D341Med (cell line): Measurements from ENCODE around the gene AJAP1.
"Not testable (repeated sequence)": the region's sequence is repeated elsewhere in the genome, so short reads cannot be mapped to it uniquely, and the experiment has no call there.

ENCODE experiments used
- DNase-seq: peaks from one replicate; pipeline ENCODE4 v3.0.0; 2012; ENCODE audit warnings: low spot score

AJAP1 gene

DNA sequence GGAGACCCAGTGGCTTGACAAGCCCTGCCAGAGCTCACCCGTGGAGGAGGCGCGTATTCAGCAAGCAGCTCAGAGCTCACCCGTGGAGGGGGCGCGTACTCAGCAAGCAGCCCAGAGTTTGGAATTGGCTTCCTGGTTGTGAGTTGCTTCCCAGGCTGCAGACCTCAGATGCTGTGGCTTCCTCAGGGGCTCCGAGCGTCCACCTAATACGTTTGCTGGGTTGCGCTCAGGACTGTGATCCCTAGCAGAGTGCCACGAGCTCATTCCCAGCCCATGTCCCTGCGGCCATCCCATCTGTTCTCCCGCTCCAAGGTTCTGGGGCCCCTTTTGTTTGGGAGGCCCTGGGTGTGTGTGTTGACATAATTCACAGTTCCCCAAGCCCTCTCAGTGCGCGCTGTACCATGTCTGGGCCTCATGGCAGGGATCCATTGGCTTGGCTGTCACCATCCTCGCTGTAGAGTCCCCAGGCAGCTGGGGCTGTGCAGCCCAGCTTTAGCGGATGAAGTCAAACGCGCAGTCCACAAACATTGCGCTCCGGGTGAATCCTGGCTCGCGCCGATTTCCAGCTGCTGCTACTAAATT is 3.6 kb downstream of the AJAP1 start:
- DNase-seq, result no peak

DNA sequence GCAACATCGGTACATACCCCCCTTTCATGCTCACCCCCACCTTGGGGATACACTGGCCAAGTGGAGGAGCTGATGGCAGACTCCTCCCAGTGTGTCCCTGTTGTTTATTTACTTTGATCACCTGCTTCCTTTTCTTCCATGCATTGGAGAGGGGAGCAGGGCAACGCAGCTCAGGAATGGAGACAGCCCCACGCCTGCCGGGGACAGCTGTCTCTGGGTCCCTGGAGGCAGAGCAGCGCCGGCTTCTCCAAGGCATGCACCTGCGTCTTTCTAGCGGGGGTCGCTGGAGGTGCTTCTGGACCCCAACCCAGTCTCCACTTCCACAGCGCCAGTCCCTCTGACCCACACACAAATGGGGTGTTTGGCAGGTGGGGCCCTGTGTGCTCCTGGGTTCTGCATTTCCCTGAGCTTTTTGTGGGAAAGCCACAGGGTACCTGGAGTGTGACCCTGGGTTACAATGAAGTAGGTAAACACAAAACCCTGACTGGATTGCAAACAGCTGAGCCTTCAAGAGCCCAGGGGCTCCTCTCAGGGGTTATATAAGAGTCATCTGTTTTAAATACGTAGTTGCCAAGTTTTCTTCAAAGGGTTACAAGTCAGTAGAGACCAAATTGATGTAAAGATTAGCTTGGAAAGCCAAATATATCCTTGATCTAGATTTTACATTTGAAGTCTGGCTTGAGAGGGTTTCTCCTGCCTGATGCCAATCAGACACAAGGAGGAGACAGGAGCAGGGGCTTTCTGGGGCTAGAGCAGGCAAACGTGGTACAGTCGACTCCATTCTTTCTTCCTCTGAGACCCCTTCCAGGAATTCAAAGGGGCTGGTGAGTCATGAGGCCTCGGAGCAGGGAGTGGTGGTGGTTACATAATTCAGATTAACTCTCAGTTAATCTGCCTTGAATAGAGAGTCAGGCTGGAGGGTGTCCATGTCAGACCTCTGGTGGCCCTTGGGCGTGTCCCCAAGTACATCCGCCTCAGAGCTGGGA is 4.5 kb downstream of the AJAP1 start:
- DNase-seq, result no peak

GRCh38 chr1:4660917-4661594 is 6.6 kb downstream of the AJAP1 start:
- DNase-seq, result no peak

DNA sequence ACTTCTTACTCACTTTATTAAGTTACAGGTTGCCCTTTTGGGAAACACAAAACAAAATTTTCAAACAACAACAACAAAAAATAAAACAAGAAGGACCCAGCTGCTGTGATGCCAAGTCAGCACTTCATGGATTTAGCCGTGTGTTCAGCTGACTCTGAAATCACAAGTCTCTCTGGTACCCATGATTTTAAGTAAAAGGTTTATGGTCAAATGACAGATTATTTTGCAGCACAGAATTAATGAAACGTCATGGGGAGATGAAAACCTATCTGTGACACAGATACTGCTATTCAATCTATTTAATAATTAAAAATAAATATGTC is 7.1 kb downstream of the AJAP1 start:
- DNase-seq, result no peak

DNA sequence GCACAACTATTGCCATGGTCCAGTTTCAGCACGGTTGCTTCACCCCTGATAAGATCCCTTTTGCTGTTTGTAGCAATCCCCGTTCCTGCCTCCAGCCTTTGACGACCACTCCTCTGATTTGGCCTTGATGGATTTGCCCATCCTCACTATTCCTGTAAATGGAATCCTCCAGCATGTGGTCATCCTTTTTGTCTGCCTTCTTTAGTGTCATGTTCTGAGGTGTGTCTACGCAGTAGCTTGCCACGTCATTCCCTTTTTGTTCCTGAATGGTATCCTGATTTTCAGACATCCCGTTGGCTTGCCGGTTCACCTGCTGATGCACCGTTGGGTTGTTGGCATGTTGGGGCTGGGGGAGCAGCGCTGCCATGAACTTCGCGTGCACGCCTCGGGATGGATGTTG is 7.8 kb downstream of the AJAP1 start:
- DNase-seq, result no peak

- DNase-seq, result no peak
Observed at GRCh38 chr1:4662723-4663122, 8.3 kb downstream of the AJAP1 start.

DNA sequence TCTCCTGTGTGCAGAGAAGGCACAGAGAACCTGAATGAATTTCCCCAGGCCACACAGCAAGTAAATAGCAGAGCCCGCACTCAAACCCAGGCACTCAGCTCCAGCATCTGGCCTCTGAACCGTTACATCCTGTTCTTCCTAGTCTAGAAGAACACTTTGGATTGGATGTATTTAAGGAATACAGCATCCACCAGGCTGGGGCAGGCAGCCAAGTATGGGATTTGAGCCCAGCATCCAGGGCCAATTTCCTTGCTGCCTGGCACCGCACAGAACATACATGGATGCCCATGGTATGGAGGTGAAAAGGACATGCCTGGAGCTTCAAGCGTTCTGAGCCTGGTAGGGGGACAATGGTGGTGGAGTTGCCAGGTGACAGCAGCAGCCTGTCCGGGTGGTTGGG is 9.7 kb downstream of the AJAP1 start:
- no peak for DNase-seq

GRCh38 chr1:4664606-4665005 is 10.2 kb downstream of the AJAP1 start:
- DNase-seq, result no peak

DNA sequence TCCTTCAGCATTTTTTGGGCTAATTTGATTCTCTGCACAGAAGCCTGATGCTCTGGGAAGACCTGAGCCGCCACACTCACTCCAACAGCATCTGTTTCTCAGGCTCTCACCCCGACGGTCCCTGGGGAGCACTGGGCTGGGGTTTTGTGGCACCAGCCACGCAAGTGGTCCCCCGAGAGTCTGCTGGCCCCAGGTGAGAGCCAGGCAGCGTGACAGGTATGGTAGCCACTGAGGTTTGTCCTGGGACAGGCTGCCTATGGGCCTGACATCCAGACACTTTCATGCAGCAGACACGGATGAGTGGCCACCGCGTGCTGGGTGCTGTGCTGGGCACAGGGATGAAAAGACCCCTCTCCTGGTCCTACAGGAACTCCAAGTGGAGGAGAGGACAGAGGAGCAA is 11.0 kb downstream of the AJAP1 start:
- DNase-seq, result no peak

DNA sequence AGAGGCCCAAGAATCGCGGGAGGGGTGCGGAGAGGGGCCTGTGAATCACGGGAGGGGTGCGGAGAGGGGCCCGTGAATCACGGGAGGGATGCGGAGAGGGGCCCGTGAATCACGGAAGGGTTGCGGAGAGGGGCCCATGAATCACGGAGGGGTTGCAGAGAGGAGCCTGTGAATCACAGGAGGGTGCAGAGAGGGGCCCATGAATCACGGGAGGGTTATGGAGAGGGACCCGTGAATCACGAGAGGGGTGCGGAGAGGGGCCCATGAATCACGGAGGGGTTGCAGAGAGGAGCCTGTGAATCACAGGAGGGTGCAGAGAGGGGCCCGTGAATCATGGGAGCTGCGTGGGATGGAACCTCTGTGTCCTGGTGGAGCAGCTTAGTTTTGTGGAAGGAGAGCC is 12.3 kb downstream of the AJAP1 start:
- not testable (repeated sequence) for DNase-seq

DNA sequence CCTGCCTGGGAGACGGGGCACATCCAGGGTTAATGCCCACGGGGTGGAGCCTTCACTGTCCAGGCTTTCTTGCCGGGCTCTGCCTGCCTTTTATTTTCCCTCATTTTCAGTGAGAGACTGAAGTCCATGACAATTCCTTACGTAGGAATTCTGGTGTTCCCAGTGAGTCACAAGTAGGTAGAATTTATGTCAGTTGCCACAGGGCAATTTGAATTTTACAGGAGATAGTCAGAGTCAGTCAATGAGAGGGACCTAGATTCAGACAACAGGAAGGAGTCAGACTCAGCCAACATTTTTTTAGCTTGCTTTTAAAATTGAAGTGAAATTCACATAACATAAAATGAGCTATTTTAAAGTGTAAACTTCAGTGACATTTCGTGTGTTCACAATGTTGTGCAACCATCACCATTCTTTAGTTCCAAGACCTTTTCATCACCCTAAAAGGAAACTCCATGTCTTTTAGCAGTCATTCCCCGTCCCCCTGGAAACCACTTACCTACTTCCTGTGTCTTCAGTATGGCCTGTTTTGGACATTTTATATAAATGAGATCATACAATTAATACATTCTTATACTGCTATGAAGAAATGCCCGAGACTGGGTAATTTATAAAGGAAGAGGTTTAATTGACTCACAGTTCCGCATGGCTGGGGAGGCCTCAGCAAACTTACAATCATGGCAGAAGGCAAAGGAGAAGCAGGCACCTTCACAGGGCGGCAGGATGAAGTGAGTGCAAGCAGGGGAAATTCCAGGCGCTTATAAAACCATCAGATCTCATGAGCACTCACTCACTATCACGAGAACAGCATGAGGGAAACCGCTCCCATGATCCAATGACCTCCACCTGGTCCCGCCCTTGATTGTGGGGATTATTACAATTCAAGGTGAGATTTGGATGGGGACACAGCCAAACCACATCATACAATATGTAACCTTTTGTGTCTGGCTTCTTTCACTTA is 14.6 kb downstream of the AJAP1 start:
- DNase-seq, result no peak

DNA sequence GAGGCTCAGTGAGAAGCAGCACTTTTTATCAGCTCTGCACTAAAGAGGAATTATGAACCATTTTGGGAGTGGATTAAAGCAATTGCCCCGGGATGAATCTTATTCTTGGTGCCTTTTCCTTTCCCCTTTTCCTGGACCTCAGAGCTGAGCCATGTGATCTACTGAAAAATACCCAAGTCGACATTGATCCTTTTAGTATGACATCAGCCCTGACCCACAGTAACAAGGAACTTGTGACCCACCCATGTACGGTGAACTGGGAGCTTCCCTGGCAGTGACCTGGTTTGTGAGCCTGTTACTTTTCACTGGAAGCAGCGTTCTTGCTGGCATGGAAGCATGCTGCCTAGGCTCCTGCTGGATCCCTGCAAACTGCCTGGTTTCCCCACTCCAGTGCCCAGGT is 15.9 kb downstream of the AJAP1 start:
- no peak for DNase-seq

- no peak for DNase-seq
Observed at GRCh38 chr1:4671828-4672227, 17.4 kb downstream of the AJAP1 start.

DNA sequence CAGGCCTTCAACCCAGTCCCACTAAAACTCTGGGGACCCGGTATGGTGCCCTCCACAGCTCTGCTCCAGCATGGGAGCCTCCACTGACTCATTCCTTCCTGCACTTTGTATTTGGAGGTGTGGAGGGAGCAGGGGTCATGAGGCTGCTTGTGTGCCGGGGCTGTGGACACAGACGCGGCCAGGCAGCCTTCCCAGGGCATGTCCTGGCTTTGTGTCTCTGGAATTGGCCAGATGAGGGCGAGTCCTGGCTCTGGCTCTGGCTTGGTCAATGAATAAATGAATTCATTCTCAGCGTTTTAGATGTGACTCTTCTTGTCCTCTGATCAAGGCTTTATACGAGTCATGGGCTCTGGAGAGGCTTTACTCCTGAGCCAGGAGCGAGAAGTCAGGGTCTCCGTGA is 19.1 kb downstream of the AJAP1 start:
- no peak for DNase-seq

- DNase-seq, result no peak
Observed at GRCh38 chr1:4674117-4674516, 19.7 kb downstream of the AJAP1 start.

DNA sequence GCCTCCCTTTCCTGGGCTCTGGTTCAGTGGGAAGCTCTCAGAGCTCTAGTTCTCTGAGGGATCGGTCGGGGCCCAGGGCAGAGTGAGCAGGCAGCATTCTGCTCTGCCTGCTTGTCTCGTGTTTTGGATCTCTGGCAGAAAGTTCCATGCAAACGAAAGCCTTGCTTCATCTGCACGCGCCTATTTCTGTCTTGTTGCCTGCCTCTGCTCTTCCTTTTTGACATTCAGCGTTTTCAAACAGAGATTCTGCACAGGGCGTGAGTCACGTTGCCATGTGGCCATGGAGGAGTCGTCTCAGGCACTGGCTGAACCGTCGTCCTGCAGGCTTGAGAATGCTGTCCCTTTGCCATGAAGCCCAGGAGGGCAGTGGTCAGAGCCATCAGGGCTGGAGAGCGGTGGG is 20.3 kb downstream of the AJAP1 start:
- no peak for DNase-seq

DNA sequence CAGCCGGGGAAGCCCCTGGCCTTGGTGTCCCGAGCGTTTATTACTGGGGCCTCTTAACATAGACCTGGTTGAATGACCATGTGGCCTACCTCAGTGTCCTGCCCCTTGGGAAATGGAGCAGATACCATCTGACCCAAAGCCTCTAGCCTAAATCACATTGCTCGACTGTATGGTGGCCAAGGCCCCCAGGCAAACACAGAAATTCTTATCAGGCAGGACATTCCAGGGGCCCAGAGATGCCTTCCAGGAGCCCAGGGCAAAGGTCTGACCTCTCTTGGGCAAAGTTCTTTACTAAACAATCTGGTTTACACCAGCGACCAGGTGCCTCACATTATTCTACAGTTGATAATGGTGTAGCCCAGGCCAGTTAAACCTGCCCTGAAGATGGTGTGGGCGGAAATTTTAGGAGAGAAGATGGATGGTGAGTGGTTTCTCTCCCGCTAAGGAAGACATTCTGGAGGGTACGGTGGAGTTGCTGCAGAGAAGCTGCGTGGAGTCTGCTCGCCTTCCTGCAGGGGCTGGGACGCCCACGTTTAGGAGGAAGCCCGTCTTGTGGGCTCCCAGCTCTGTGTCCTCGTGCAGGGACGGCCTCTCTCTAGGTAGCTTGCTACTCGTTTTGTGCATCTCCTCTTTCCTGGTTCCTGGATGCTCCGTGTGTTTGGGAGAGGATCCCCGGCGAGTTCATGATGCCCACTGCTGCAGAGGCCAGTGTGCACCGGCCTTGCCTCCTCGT is 21.2 kb downstream of the AJAP1 start:
- no peak for DNase-seq

GRCh38 chr1:4676253-4676652 is 21.8 kb downstream of the AJAP1 start:
- no peak for DNase-seq

DNA sequence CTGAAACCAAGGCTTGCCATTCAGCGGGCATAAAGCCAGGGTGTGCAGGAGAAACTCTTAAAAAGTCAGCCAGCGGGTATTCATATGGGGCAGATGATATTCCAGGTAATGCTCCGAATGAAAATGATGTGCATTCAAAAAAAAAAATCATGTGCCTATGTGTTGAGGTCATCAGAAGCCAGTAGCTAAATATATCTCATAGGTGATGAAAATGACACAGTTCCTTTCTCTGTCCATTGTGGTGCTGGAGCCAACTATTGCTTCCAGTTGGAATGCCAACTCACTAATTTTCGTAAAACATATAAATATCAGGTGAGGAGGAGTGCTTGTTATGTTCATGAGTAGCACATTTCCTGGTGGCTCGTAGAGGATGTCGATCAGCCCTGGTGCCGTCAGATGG is 23.2 kb downstream of the AJAP1 start:
- no peak for DNase-seq

- DNase-seq, result no peak
Observed at GRCh38 chr1:4678066-4678717, 23.8 kb downstream of the AJAP1 start.

DNA sequence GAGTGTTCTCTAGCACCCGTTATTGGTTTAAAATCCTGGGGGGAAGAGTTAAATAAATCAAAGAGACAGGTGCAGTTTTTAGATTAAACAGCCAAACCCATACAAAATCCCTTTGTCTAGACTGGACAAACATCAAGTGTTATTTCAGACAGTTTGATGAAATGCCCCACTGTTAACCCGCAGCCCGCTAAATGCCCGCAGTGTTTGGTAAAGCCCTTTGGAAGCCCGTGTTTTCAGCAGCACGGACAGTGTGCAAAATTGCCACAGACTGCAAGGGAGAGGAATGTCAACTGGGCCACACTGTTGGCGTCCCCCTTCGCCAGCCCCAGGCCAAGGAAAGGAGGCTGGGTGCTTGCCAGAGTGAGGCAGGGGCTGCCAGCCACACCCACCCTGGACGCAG is 26.6 kb downstream of the AJAP1 start:
- no peak for DNase-seq
